ENCODE results near the gene CRELD2. TPM values are rescaled to one million over a fixed set of nuclear protein-coding genes. Genes with fewer than 3 reads are reported as not detected.

CRELD2 gene
- total RNA-seq, 2 donors from 2014 or later: 55.1 to 70.1 TPM

DNA sequence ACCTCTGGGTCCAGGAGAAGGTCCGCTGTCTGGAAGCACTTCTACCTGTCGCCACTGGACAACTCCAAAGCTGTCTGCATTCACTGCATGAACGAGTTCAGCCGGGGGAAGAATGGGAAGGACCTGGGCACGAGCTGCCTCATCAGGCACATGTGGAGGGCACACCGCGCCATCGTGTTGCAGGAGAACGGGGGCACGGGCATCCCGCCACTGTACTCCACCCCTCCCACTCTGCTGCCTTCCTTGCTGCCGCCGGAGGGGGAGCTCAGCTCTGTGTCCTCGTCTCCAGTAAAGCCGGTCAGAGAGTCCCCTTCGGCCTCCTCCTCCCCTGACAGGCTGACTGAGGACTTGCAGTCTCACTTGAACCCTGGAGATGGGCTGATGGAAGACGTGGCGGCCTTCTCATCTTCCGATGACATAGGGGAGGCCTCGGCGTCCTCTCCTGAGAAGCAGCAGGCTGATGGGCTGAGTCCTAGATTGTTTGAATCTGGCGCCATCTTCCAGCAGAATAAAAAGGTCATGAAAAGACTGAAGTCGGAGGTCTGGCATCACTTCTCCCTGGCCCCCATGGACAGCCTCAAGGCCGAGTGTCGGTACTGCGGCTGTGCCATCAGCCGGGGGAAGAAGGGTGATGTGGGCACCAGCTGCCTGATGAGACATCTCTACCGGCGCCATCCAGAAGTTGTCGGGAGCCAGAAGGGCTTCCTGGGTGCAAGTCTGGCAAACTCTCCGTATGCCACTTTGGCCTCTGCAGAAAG lies 33.8 kb upstream of the CRELD2 start:
- H3K27me3 ChIP-seq (replicated peaks; ENCODE audit: insufficient read depth): no peaks in the 10 kb centered on the region
- H3K27ac ChIP-seq: no peak overlapping the region
- H3K4me1 ChIP-seq (replicated peaks): no peaks in the 10 kb centered on the region
- DNase-seq (ENCODE audit: low spot score): no peak
- TF ChIP-seq POLR2A (IDR thresholded peaks at IDR 0.05): no peak
- no peak for TF ChIP-seq CTCF (IDR thresholded peaks at IDR 0.05)
- TF ChIP-seq POLR2AphosphoS5 (IDR thresholded peaks at IDR 0.05): no peak
- 94% methylated on average over 31 of the region's 31 CpGs for WGBS
- H3K9me3 ChIP-seq: no peaks in the 10 kb centered on the region
- no peaks in the 10 kb centered on the region for H3K36me3 ChIP-seq
- intact Hi-C loops (cut with DNase I): no loop called here
- H3K4me3 ChIP-seq: no peak overlapping the region

DNA sequence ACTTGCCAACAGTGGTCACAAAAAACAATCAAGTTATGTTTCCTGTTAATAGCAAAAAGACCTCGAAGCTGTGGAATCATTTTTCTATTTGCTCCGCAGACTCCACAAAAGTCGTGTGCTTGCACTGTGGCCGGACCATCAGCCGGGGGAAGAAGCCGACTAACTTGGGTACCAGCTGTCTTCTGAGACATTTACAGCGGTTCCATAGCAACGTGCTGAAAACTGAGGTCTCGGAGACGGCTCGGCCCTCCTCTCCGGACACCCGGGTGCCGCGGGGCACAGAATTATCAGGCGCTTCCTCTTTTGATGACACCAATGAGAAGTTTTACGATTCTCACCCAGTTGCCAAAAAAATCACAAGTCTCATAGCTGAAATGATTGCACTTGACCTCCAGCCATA lies 33.2 kb upstream of the CRELD2 start:
- Histone ChIP-seq H3K27ac (no peak overlapping the region), H3K36me3 (no peaks in the 10 kb centered on the region), H3K9me3 (no peaks in the 10 kb centered on the region), H3K4me1 (replicated peaks) (no peaks in the 10 kb centered on the region), H3K27me3 (replicated peaks; ENCODE audit: insufficient read depth) (no peaks in the 10 kb centered on the region), H3K4me3 (no peak overlapping the region)
- WGBS: 97% methylated on average over 17 of the region's 17 CpGs
- intact Hi-C loops (cut with DNase I): no loop called here
- TF ChIP-seq POLR2AphosphoS5 (IDR thresholded peaks at IDR 0.05): no peak
- no peak for TF ChIP-seq POLR2A (IDR thresholded peaks at IDR 0.05)
- no peak for TF ChIP-seq CTCF (IDR thresholded peaks at IDR 0.05)
- no peak for DNase-seq (ENCODE audit: low spot score)

GRCh38 chr22:49885881-49886280 lies 32.6 kb upstream of the CRELD2 start:
- Histone ChIP-seq H3K27ac (no peak overlapping the region), H3K36me3 (no peaks in the 10 kb centered on the region), H3K9me3 (no peaks in the 10 kb centered on the region), H3K4me3 (no peak overlapping the region), H3K27me3 (replicated peaks; ENCODE audit: insufficient read depth) (no peaks in the 10 kb centered on the region), H3K4me1 (replicated peaks) (no peaks in the 10 kb centered on the region)
- WGBS: 96% methylated on average over 35 of the region's 35 CpGs
- no peak for TF ChIP-seq CTCF (IDR thresholded peaks at IDR 0.05)
- TF ChIP-seq POLR2A (IDR thresholded peaks at IDR 0.05): no peak
- TF ChIP-seq POLR2AphosphoS5 (IDR thresholded peaks at IDR 0.05): no peak
- no peak for DNase-seq (ENCODE audit: low spot score)
- intact Hi-C loops (cut with DNase I): no loop called here

- Histone ChIP-seq H3K27ac (no peak overlapping the region), H3K4me1 (replicated peaks) (no peaks in the 10 kb centered on the region), H3K27me3 (replicated peaks; ENCODE audit: insufficient read depth) (no peaks in the 10 kb centered on the region), H3K36me3 (no peaks in the 10 kb centered on the region), H3K9me3 (no peaks in the 10 kb centered on the region), H3K4me3 (no peak overlapping the region)
- no peak for TF ChIP-seq CTCF (IDR thresholded peaks at IDR 0.05)
- no peak for TF ChIP-seq POLR2AphosphoS5 (IDR thresholded peaks at IDR 0.05)
- no peak for TF ChIP-seq POLR2A (IDR thresholded peaks at IDR 0.05)
- DNase-seq (ENCODE audit: low spot score): no peak
- 98% methylated on average over 41 of the region's 41 CpGs for WGBS
- intact Hi-C loops (cut with DNase I): no loop called here
These were observed 31.9 kb upstream of the CRELD2 start for GRCh38 chr22:49886346-49887063.

All from prostate gland (tissue), 2 donors.